NCI-H748 treated with DMSO at 0.1 percent for 48 hours (cell line): ENCODE measurements around the gene OCA2.
A peak's percentile ranks its signal among the peaks of the same experiment; 100 is the strongest.

Experiments used
- DNase-seq: peaks from one replicate; lab custom pipeline; 2025; lab: John Stamatoyannopoulos, UW

The OCA2 gene

GRCh38 chr15:28104326-28104725 is 5.2 kb upstream of the OCA2 start:
- DNase-seq: no peak

DNA sequence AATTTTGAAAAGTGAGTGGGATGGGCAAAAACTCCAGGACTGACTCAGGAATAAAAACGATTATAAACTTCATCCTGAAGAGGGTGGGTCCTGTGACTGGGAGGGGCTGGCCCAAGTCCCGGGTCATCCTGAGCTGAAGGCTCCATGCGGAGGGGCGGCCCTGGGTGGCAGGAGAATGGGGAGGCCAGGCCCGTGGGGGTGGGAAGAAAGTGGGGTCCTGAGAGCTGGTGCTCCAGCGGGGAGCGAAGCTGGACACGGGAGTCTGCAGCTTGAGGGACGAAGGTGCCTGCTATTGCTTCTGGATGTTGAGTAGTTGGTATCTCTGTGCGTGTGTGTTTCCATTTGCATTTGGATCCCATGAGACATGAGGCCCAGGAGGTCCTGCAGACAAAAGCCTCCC is 4.7 kb upstream of the OCA2 start:
- DNase-seq: no peak

DNA sequence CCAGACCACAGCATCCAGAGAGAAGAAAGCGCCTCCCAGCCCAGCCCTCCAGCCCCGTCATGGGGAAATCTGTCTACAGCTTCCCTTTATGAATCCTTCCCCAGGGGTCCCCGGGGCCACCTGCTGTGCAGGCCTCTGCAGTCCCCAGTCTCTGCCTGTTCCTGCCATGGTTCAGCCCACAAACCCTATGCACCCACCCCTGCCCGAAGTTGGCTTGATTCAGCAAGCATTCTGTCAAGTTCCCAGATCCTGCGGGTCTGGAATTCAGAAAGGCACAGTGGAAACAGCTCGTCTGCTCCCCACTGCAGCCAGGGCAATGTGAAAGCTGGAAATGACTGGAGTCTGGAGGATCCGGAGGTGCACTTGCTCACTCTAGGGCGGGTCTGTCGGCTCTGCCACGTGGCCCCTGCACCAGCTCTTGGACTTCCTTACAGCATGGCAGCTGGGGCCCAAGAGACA is 2.9 kb upstream of the OCA2 start:
- no peak for DNase-seq

- DNase-seq: no peak
Measured at GRCh38 chr15:28101201-28101600, 2.1 kb upstream of the OCA2 start.

GRCh38 chr15:28100516-28101195 is 1.5 kb upstream of the OCA2 start:
- DNase-seq: no peak

GRCh38 chr15:28099555-28100140 is 533 bp upstream of the OCA2 start:
- DNase-seq: no peak

- no peak for DNase-seq
Measured at GRCh38 chr15:28098360-28098765, 752 bp downstream of the OCA2 start.

DNA sequence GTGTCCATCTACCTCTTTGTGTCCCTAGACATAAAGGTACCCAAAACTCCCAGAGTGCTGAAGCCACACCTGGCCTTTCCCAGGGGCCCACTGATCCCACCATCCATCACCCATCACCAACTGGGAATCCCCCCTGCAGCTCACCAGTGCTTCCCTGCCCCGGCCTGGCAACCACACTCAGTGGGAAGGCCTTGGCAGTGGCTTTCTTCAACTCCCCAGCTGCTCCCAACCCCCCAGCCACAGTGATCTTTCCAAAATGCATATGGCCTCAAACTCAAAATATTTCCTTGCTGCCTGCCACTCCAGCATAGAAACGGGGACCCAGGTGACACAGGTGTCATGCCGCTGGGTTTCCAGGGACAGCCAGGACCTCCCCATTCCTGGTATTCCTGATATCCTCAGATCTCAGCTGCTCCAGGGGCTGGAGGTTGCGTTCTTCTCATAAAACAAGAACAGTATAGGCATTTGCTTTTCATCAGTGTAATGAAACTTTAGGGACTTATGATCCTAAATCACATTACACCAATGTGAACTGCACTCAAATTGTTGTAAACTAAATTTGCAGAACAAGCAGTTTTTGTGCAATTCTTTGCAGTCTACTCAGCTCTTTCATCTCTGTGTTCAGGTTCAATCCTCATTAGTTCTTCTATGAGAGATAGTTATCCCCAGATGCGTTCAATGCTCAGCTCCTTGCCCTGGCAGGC is 1.3 kb downstream of the OCA2 start:
- DNase-seq: no peak

DNA sequence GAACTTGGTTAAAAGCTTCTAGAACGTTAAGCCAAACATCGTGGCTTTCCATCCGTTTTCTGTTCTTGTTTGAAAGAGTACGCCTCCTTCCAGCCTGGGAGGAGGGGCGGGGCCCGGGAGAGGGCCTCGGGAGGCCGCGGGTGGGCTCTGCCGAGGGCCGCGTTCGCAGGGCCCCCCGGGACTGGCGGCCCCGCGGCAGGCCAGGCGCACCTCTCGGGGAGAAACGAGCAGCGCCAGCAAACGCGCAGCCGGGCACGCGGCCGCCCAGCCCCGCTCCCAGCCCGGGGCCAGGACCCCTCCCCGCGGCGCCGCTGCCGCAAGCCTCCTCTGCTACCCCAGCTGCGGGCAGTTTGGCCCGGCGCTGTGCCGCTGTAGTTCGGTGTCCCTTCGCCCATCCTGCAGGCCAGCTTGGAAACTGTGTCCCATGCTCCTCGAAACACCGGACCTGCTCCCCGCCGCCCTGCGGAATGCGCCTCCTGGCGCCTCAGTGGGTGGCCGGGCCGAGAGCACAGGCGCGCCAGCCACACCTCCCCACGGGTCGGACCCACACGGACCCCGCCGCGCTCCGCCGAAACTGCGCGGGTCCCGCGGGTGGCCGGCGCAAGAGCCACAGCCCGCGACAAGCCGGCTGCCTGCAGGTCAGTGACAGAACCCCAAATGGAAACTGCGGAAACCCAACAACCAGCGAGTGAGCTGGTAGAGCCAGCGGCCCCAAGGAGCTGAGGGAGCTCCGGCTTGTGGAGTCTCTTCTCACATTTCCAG is 2.3 kb downstream of the OCA2 start:
- DNase-seq: no peak

- no peak for DNase-seq
Measured at GRCh38 chr15:28096411-28096669, 2.8 kb downstream of the OCA2 start.

DNA sequence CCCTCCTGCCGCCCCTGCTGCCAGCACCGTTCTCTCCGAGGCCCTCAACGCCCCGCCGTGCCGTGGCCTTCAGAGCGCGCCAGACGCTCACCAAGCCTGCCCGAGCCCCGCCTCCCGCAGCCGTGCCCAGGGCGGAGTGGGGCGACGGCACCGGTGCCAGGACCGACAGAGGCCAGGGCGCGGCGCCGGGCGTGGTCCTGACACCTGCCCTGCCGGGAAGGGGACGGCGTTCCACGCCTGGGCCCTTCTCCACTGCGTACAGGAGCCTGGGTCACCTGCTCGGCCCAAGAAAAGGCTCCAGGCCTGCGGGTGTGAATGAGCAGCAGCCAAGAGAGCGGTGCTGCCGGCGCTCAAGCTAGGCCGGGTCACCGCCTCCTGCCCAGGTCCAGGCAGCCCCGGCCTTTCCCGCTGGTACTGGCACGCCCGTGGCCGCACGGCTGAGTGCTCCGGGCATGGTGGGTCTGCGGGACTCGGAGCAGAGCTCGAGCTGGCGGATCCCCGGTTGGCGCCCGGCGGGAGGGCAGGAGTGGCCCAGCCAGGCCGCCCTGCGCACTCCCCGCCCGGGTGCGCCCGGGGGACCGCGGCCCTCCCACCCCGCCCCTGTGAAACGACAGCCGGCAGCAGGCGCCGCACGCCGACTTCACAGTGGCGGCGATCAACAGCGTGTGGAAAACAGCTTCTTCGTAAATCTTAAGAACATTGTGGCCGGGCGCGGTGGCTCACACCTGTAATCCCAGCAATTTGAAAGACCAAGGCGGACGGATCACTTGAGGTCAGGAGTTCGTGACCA is 4.2 kb downstream of the OCA2 start:
- DNase-seq: no peak

- no peak for DNase-seq
Measured at GRCh38 chr15:28093752-28094535, 5.2 kb downstream of the OCA2 start.

DNA sequence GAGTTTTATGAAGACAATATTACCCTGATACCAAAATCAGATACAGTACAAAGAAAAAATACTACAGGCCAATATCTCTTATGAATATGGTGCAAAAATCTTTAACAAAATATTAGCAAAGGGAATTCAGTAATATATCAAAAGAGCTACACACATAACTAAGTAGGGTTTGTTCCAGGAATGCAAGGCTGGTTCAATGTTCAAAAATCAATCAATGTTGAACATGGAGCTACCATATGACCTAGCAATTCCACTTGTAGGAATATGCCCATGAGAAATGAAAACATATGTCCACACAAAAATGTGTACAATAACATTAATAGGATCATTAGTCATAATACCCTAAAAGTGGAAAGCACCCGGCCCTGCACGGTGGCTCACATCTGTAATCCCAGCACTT is 7.8 kb downstream of the OCA2 start:
- no peak for DNase-seq

GRCh38 chr15:28086175-28086703 is 12.9 kb downstream of the OCA2 start:
- DNase-seq: peak; percentile 9

GRCh38 chr15:28085489-28086174 is 13.5 kb downstream of the OCA2 start:
- no peak for DNase-seq

DNA sequence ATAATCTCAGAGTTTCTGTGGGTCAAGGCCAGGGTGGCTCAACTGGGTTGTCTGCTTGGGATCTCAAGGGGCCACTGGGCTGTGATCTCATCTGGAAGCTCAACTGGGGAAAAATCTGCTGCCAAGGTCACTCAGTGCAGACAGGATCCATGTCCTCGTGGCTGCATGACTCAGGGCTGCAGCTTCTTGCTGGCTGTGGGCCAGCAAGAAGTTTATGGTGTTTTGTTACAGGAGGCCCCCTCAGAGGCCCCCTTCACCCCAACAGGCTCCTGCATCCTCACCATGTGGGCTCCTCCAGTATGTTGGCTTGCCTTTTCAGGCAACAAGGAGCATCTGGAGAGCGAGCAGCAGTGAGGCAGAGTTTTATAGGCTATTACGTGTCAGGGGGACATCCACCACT is 14.6 kb downstream of the OCA2 start:
- no peak for DNase-seq

- no peak for DNase-seq
Measured at GRCh38 chr15:28082891-28083684, 16.0 kb downstream of the OCA2 start.

DNA sequence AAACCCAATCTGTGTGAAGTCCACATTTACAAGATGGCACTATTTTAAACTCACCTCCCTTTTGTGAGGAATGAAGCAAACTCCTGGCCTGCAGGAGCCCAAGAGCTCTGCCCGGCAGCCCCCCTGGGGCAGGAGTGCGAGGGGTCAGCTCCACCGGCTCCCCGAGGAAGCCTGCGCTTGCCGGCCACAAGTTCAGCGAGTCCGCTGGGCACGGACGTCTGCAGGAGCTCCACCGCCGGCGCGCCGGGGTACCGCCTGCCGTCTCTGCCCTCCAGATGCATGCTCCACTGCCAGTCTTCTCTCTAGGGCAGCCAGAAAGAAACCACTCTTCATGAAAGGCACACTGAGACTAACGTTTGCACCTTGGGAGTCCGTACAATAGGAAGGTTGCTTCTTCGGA is 17.5 kb downstream of the OCA2 start:
- DNase-seq: no peak

GRCh38 chr15:28080386-28080785 is 18.7 kb downstream of the OCA2 start:
- no peak for DNase-seq
